Nephron progenitor cell (in vitro differentiated cells): ENCODE data around the gene KATNAL2.
A peak's percentile ranks its signal among the peaks of the same experiment; 100 is the strongest.

Experiments
- DNase-seq: peaks from one replicate; pipeline ENCODE4 v3.0.0; 2021
- H3K27ac Mint-ChIP-seq: 2 replicates; pipeline ENCODE4 v1.8.0; 2021; ENCODE audit warnings: mild to moderate bottlenecking, moderate library complexity, mixed read lengths
- H3K27me3 Mint-ChIP-seq: 2 replicates; pipeline ENCODE4 v1.8.0; 2021; ENCODE audit warnings: mild to moderate bottlenecking, low read depth, mixed read lengths; ENCODE audit not compliant: poor library complexity
- H3K36me3 Mint-ChIP-seq: 2 replicates; pipeline ENCODE4 v1.8.0; 2021; ENCODE audit warnings: low read depth, mixed read lengths
- H3K4me1 Mint-ChIP-seq: 2 replicates; pipeline ENCODE4 v1.8.0; 2021; ENCODE audit warnings: mixed read lengths
- H3K4me3 Mint-ChIP-seq: 2 replicates; pipeline ENCODE4 v1.8.0; 2021; ENCODE audit warnings: mild to moderate bottlenecking, moderate library complexity, mixed read lengths
- H3K9me3 Mint-ChIP-seq: 2 replicates; pipeline ENCODE4 v1.8.0; 2021; ENCODE audit warnings: mild to moderate bottlenecking, moderate library complexity, mixed read lengths
- TF ChIP-seq, protein P1 (sequence below): fragments of 200-600 bp; sonication (generic); IDR thresholded peaks from 2 replicates; pipeline ENCODE4 v1.5.0; 2021; ENCODE audit warnings: antibody characterized with exemption

Gene KATNAL2

DNA sequence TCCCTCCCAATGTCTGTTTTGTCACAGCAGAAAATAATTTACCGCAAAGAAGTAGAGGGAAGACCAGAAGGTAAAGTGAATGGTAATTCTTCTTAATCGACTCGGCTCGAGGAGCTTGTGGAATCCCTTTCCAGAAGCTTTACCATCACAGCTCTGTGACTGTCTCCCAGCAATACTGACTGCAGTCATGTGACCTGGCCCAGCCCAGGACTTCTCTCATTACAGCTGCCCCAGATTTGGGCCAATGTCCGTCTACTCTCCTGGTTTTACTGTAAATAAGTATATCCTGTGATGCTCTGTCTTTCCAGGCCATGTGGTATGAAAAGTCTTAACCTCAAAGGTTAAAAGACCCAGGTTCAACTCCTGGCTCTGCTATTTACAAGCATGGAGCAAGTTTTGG, 137.0 kb downstream of the KATNAL2 start:
- Mint-ChIP-seq H3K4me3 (no peak overlapping the region), H3K27me3 (peaks cover 11% of the 10 kb centered on the region), H3K9me3 (no peaks in the 10 kb centered on the region), H3K36me3 (no peaks in the 10 kb centered on the region), H3K27ac (no peak overlapping the region), H3K4me1 (peaks cover 11% of the 10 kb centered on the region)
- TF ChIP-seq, protein P1, sequence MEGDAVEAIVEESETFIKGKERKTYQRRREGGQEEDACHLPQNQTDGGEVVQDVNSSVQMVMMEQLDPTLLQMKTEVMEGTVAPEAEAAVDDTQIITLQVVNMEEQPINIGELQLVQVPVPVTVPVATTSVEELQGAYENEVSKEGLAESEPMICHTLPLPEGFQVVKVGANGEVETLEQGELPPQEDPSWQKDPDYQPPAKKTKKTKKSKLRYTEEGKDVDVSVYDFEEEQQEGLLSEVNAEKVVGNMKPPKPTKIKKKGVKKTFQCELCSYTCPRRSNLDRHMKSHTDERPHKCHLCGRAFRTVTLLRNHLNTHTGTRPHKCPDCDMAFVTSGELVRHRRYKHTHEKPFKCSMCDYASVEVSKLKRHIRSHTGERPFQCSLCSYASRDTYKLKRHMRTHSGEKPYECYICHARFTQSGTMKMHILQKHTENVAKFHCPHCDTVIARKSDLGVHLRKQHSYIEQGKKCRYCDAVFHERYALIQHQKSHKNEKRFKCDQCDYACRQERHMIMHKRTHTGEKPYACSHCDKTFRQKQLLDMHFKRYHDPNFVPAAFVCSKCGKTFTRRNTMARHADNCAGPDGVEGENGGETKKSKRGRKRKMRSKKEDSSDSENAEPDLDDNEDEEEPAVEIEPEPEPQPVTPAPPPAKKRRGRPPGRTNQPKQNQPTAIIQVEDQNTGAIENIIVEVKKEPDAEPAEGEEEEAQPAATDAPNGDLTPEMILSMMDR = no peak
- no peak for DNase-seq

DNA sequence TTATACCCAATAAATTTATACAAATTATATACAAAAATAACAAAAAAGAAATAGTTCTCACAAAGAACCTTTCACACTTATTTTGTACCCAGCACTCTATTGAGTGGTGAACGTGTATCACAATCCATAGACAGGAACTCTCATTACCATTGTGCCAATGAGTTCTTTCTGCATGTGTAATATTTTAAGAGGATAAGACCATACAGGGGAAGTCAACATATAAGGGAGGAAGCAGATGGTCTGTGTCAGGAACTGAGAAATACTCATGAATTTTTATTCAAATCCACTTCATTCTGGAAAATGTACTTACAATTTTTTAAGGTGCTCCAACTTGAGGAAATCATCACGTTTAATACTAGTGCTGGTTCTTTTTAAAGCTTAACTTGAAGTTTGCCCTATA, 145.1 kb downstream of the KATNAL2 start:
- no peak overlapping the region for H3K4me3 Mint-ChIP-seq
- peaks cover 3% of the 10 kb centered on the region for H3K9me3 Mint-ChIP-seq
- TF ChIP-seq, protein P1 = no peak
- peaks cover 5% of the 10 kb centered on the region for H3K4me1 Mint-ChIP-seq
- H3K27me3 Mint-ChIP-seq = peaks cover 10% of the 10 kb centered on the region
- DNase-seq = no peak
- H3K36me3 Mint-ChIP-seq = peaks cover 3% of the 10 kb centered on the region
- H3K27ac Mint-ChIP-seq = no peak overlapping the region

DNA sequence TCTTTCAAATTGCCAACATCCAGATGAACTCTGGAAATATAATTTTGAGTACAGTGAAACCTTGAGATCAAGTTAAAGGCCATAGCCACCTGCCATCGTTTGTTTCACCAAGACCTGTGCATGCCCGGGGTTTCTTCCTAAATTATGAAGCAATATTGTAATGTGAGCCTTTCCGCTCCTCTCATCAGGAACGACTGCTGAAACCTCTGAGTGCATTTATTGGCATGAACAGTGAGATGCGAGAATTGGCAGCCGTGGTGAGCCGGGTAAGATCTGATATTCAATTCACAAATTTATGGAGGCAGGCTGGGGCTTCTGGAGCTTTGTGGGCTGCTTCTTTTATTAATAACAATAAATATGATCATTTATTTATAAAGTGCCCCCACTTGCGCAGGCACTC, 145.7 kb downstream of the KATNAL2 start:
- Mint-ChIP-seq H3K4me1 (peaks cover 5% of the 10 kb centered on the region), H3K36me3 (peaks cover 6% of the 10 kb centered on the region), H3K27me3 (peaks cover 8% of the 10 kb centered on the region), H3K27ac (no peak overlapping the region), H3K4me3 (no peak overlapping the region), H3K9me3 (peaks cover 5% of the 10 kb centered on the region)
- no peak for DNase-seq
- TF ChIP-seq, protein P1 = no peak

DNA sequence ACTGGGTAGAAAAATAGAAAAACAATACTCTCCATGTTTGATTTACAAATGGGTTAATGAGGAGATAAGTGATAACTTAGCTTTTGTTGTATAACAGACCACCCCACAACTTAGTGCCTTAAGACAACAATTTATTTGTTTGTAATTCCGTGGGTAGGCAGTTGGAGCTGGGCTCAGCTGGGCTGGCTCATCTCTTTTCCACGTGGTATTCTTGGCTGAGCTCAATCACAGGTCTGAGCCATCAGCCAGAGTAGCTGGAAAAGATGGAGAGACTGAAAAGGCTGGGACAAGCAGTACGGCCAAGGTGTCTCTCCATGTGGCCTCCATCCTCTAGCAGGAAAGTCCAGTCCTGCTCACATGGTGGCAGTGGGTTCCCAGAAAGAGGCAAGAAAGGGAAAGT, 150.2 kb downstream of the KATNAL2 start:
- H3K27me3 Mint-ChIP-seq = peaks cover 8% of the 10 kb centered on the region
- H3K9me3 Mint-ChIP-seq = peaks cover 9% of the 10 kb centered on the region
- H3K4me1 Mint-ChIP-seq = peaks cover 2% of the 10 kb centered on the region
- no peak overlapping the region for H3K27ac Mint-ChIP-seq
- peaks cover 12% of the 10 kb centered on the region for H3K36me3 Mint-ChIP-seq
- no peak overlapping the region for H3K4me3 Mint-ChIP-seq
- no peak for DNase-seq
- TF ChIP-seq, protein P1 = no peak

DNA sequence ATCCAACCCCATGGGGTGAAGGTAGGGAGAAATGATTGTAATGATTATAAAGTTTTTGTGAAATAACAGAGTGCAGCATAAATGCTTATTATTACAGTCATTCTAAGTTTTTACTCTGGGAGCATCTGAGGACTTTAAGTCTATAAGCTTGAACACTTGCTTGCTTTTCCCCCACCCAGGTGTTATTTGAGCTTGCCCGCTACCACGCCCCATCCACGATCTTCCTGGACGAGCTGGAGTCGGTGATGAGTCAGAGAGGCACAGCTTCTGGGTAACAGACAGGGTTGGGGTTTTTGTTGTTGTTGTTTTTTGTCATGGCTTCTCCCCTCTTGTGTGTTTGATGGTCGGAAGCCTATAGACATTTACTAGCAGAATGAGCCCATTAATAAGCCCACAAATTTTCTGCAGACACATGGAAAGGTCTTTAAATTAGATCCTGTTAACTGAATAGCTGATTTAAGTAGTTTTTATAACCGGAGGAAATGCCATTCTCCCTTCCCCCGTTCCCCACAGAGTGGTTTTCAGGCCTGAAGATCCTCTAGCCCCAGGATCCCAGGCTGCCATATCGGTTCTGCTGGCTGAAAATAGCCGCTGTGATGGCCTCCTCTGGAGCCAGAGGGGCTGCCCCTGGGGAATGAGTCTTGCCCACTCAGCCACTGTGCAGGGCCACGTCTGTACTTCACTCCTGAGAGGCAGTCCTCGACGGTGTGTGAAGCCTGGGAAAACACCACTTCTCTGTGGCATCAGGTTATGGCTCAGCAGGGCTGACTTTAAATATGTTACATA, 157.9 kb downstream of the KATNAL2 start:
- H3K36me3 Mint-ChIP-seq = no peaks in the 10 kb centered on the region
- no peaks in the 10 kb centered on the region for H3K27me3 Mint-ChIP-seq
- peak overlapping the region; percentile 88 for H3K27ac Mint-ChIP-seq
- H3K9me3 Mint-ChIP-seq = no peaks in the 10 kb centered on the region
- peak; percentile 38 for DNase-seq
- H3K4me3 Mint-ChIP-seq = peak overlapping the region; percentile 30
- peaks cover 67% of the 10 kb centered on the region for H3K4me1 Mint-ChIP-seq
- TF ChIP-seq, protein P1 = no peak

DNA sequence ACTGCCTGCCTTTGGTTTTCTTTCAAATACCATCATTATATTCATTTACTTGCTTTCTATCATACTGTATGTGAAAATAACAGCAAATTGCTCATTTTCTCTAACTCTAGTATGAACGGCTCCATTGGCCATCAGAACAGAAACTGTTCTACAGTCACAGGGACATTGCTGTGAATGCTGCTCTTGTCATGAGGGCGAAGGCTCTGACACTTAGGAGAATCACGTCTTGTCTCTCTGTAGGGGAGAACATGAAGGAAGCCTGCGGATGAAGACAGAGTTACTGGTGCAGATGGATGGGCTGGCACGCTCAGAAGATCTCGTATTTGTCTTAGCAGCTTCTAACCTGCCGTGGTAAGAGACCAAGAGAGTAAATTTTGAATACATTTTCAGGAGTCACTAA, 159.7 kb downstream of the KATNAL2 start:
- DNase-seq = no peak
- TF ChIP-seq, protein P1 = no peak
- no peaks in the 10 kb centered on the region for H3K36me3 Mint-ChIP-seq
- no peaks in the 10 kb centered on the region for H3K9me3 Mint-ChIP-seq
- peak overlapping the region; percentile 22 for H3K27ac Mint-ChIP-seq
- no peaks in the 10 kb centered on the region for H3K27me3 Mint-ChIP-seq
- H3K4me1 Mint-ChIP-seq = peaks cover 67% of the 10 kb centered on the region
- H3K4me3 Mint-ChIP-seq = no peak overlapping the region
